ENCODE data around the gene PDE4D.

- TF ChIP-seq, protein P1, sequence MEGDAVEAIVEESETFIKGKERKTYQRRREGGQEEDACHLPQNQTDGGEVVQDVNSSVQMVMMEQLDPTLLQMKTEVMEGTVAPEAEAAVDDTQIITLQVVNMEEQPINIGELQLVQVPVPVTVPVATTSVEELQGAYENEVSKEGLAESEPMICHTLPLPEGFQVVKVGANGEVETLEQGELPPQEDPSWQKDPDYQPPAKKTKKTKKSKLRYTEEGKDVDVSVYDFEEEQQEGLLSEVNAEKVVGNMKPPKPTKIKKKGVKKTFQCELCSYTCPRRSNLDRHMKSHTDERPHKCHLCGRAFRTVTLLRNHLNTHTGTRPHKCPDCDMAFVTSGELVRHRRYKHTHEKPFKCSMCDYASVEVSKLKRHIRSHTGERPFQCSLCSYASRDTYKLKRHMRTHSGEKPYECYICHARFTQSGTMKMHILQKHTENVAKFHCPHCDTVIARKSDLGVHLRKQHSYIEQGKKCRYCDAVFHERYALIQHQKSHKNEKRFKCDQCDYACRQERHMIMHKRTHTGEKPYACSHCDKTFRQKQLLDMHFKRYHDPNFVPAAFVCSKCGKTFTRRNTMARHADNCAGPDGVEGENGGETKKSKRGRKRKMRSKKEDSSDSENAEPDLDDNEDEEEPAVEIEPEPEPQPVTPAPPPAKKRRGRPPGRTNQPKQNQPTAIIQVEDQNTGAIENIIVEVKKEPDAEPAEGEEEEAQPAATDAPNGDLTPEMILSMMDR (IDR thresholded peaks at IDR 0.05; ENCODE audit: insufficient read depth, low read length): no peak
- TF ChIP-seq, protein P2, sequence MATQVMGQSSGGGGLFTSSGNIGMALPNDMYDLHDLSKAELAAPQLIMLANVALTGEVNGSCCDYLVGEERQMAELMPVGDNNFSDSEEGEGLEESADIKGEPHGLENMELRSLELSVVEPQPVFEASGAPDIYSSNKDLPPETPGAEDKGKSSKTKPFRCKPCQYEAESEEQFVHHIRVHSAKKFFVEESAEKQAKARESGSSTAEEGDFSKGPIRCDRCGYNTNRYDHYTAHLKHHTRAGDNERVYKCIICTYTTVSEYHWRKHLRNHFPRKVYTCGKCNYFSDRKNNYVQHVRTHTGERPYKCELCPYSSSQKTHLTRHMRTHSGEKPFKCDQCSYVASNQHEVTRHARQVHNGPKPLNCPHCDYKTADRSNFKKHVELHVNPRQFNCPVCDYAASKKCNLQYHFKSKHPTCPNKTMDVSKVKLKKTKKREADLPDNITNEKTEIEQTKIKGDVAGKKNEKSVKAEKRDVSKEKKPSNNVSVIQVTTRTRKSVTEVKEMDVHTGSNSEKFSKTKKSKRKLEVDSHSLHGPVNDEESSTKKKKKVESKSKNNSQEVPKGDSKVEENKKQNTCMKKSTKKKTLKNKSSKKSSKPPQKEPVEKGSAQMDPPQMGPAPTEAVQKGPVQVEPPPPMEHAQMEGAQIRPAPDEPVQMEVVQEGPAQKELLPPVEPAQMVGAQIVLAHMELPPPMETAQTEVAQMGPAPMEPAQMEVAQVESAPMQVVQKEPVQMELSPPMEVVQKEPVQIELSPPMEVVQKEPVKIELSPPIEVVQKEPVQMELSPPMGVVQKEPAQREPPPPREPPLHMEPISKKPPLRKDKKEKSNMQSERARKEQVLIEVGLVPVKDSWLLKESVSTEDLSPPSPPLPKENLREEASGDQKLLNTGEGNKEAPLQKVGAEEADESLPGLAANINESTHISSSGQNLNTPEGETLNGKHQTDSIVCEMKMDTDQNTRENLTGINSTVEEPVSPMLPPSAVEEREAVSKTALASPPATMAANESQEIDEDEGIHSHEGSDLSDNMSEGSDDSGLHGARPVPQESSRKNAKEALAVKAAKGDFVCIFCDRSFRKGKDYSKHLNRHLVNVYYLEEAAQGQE (IDR thresholded peaks at IDR 0.05; ENCODE audit: insufficient replicate concordance, low read depth): no peak
- TF ChIP-seq POLR2AphosphoS5 (IDR thresholded peaks at IDR 0.05; ENCODE audit: low read depth) (no peak), GABPA (IDR thresholded peaks at IDR 0.05; ENCODE audit: low read depth) (no peak)
Observed at GRCh38 chr5:59559323-59559722, 334.2 kb downstream of the PDE4D start.
